HepG2 (cell line): ENCODE data around the gene SAP30.

Experiments used
- EZH2 ChIP-seq: conservative IDR thresholded peaks from 2 replicates; pipeline ENCODE4 v1.6.1; 2012; ENCODE audit warnings: mild to moderate bottlenecking, low read depth, low read length, moderate library complexity
- KDM5A ChIP-seq: fragments of 200-600 bp; sonication (generic); IDR thresholded peaks from 2 replicates; pipeline ENCODE4 v1.7.0; 2018; ENCODE audit warnings: antibody characterized with exemption, mild to moderate bottlenecking, low read length, borderline replicate concordance
- MYC ChIP-seq: sonication (generic); formaldehyde crosslinking; IDR thresholded peaks from 2 replicates; pipeline ENCODE4 v1.9.0; 2021; ENCODE audit warnings: missing genetic modification reagents, borderline replicate concordance
- NBN ChIP-seq: fragments of 450-650 bp; conservative IDR thresholded peaks from 2 replicates; pipeline ENCODE4 v1.6.1; 2017
- NFKB2 ChIP-seq: sonication (generic); formaldehyde crosslinking; IDR thresholded peaks from 2 replicates; pipeline ENCODE4 v1.4.0; 2020; ENCODE audit warnings: missing genetic modification reagents, borderline replicate concordance
- POLR2AphosphoS2 ChIP-seq: IDR thresholded peaks from 2 replicates; pipeline ENCODE4 v1.6.1; 2011; ENCODE audit warnings: low read depth, low read length, improper control_type of control experiment
- TAF1 ChIP-seq: sonication (generic); formaldehyde crosslinking; IDR thresholded peaks from 2 replicates; pipeline ENCODE4 v1.4.0; 2020; ENCODE audit warnings: missing genetic modification reagents
- ZNF792 ChIP-seq: IDR thresholded peaks from 2 replicates; pipeline ENCODE4 v1.6.1; 2016
- ZSCAN22 ChIP-seq: sonication (generic); formaldehyde crosslinking; IDR thresholded peaks from 2 replicates; pipeline ENCODE4 v1.4.0; 2020; ENCODE audit warnings: mild to moderate bottlenecking, missing genetic modification reagents
- TF ChIP-seq, protein P1 (sequence below): conservative IDR thresholded peaks from 2 replicates; pipeline ENCODE4 v1.6.1; 2018; ENCODE audit warnings: missing genetic modification reagents
- TF ChIP-seq, protein P2 (sequence below): sonication (generic); formaldehyde crosslinking; IDR thresholded peaks from 2 replicates; pipeline ENCODE4 v1.5.0; 2020; ENCODE audit warnings: mild to moderate bottlenecking, missing genetic modification reagents, moderate library complexity
- TF ChIP-seq, protein P3 (sequence below): sonication (generic); formaldehyde crosslinking; IDR thresholded peaks from 2 replicates; pipeline ENCODE4 v1.9.0; 2022; ENCODE audit warnings: missing genetic modification reagents, mild to moderate bottlenecking, borderline replicate concordance
- TF ChIP-seq, protein P4 (sequence below), 2 experiments: IDR thresholded peaks; 2 replicates each; pipeline ENCODE4 v1.6.1; 2011 to 2012; ENCODE audit warnings: low read length in 2 of 2, borderline replicate concordance in 1 of 2, low read depth in 1 of 2, mild to moderate bottlenecking in 1 of 2, moderate library complexity in 1 of 2

DNA sequence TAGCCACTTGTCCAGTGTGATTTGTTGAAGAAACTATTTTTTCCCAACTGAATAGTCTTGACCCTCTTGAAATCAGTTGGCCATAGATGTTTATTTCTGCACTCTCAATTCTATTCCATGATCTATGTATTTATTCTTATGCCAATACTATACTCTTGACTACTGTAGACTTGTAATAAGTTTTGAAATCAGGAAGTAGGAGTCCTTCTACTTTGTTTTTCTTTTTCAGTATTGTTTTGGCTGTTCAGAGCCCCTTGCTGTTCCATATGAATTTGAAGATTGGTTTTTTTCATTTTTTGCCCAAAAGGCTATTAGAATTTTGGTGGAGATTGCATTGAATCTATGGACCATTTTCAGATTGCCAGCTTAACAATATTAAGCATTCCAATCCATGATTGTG, 10.2 kb downstream of the SAP30 start:
- TF ChIP-seq, protein P1, sequence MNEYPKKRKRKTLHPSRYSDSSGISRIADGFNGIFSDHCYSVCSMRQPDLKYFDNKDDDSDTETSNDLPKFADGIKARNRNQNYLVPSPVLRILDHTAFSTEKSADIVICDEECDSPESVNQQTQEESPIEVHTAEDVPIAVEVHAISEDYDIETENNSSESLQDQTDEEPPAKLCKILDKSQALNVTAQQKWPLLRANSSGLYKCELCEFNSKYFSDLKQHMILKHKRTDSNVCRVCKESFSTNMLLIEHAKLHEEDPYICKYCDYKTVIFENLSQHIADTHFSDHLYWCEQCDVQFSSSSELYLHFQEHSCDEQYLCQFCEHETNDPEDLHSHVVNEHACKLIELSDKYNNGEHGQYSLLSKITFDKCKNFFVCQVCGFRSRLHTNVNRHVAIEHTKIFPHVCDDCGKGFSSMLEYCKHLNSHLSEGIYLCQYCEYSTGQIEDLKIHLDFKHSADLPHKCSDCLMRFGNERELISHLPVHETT, result no peak
- no peak for TF ChIP-seq NFKB2 (CRISPR knock-in tag)
- TF ChIP-seq, protein P2, sequence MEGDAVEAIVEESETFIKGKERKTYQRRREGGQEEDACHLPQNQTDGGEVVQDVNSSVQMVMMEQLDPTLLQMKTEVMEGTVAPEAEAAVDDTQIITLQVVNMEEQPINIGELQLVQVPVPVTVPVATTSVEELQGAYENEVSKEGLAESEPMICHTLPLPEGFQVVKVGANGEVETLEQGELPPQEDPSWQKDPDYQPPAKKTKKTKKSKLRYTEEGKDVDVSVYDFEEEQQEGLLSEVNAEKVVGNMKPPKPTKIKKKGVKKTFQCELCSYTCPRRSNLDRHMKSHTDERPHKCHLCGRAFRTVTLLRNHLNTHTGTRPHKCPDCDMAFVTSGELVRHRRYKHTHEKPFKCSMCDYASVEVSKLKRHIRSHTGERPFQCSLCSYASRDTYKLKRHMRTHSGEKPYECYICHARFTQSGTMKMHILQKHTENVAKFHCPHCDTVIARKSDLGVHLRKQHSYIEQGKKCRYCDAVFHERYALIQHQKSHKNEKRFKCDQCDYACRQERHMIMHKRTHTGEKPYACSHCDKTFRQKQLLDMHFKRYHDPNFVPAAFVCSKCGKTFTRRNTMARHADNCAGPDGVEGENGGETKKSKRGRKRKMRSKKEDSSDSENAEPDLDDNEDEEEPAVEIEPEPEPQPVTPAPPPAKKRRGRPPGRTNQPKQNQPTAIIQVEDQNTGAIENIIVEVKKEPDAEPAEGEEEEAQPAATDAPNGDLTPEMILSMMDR (CRISPR knock-in tag), result no peak
- TF ChIP-seq ZNF792 (CRISPR knock-in tag), result no peak
- no peak for TF ChIP-seq POLR2AphosphoS2
- no peak for TF ChIP-seq NBN
- TF ChIP-seq ZSCAN22 (CRISPR knock-in tag), result no peak
- TF ChIP-seq KDM5A, result no peak
- TF ChIP-seq, protein P3, sequence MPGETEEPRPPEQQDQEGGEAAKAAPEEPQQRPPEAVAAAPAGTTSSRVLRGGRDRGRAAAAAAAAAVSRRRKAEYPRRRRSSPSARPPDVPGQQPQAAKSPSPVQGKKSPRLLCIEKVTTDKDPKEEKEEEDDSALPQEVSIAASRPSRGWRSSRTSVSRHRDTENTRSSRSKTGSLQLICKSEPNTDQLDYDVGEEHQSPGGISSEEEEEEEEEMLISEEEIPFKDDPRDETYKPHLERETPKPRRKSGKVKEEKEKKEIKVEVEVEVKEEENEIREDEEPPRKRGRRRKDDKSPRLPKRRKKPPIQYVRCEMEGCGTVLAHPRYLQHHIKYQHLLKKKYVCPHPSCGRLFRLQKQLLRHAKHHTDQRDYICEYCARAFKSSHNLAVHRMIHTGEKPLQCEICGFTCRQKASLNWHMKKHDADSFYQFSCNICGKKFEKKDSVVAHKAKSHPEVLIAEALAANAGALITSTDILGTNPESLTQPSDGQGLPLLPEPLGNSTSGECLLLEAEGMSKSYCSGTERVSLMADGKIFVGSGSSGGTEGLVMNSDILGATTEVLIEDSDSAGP, result no peak
- no peak for TF ChIP-seq MYC (CRISPR knock-in tag)
- no peak for TF ChIP-seq EZH2
- TF ChIP-seq, protein P4, sequence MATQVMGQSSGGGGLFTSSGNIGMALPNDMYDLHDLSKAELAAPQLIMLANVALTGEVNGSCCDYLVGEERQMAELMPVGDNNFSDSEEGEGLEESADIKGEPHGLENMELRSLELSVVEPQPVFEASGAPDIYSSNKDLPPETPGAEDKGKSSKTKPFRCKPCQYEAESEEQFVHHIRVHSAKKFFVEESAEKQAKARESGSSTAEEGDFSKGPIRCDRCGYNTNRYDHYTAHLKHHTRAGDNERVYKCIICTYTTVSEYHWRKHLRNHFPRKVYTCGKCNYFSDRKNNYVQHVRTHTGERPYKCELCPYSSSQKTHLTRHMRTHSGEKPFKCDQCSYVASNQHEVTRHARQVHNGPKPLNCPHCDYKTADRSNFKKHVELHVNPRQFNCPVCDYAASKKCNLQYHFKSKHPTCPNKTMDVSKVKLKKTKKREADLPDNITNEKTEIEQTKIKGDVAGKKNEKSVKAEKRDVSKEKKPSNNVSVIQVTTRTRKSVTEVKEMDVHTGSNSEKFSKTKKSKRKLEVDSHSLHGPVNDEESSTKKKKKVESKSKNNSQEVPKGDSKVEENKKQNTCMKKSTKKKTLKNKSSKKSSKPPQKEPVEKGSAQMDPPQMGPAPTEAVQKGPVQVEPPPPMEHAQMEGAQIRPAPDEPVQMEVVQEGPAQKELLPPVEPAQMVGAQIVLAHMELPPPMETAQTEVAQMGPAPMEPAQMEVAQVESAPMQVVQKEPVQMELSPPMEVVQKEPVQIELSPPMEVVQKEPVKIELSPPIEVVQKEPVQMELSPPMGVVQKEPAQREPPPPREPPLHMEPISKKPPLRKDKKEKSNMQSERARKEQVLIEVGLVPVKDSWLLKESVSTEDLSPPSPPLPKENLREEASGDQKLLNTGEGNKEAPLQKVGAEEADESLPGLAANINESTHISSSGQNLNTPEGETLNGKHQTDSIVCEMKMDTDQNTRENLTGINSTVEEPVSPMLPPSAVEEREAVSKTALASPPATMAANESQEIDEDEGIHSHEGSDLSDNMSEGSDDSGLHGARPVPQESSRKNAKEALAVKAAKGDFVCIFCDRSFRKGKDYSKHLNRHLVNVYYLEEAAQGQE (IDR thresholded peaks at IDR 0.05; ENCODE audit: borderline replicate concordance in 1 of 2, low read depth in 1 of 2, low read length in 2 of 2), result no peak
- TF ChIP-seq TAF1 (CRISPR knock-in tag), result no peak
